ENCODE results near the gene APOBEC3F.
"Not testable (repeated sequence)": the region's sequence is repeated elsewhere in the genome, so short reads cannot be mapped to it uniquely, and the experiment has no call there.

The APOBEC3F gene

GRCh38 chr22:39078329-39078728 lies 37.7 kb downstream of the APOBEC3F start:
- no peaks in the 10 kb centered on the region for H3K36me3 ChIP-seq (ENCODE audit: insufficient read depth, insufficient read length, low read length)
- no peak for DNase-seq (ENCODE audit: low read depth, low spot score)
- H3K9me3 ChIP-seq (ENCODE audit: insufficient read depth, low read length), result no peaks in the 10 kb centered on the region
- no peak for TF ChIP-seq SUZ12 (IDR thresholded peaks at IDR 0.05; ENCODE audit: extremely low read depth, insufficient read depth, insufficient read length)
- TF ChIP-seq YY1 (IDR thresholded peaks at IDR 0.05; ENCODE audit: insufficient read depth, insufficient read length), result no peak
- no peak for TF ChIP-seq ZNF274 (IDR thresholded peaks at IDR 0.05; ENCODE audit: low read depth, low read length)
- no peak overlapping the region for H3K9ac ChIP-seq (ENCODE audit: insufficient read length, low read depth)
- peaks cover 7% of the 10 kb centered on the region for H3K27me3 ChIP-seq (ENCODE audit: insufficient read depth, insufficient read length)
- no peaks in the 10 kb centered on the region for H3K4me1 ChIP-seq (ENCODE audit: insufficient read depth, insufficient read length)
- H3K4me3 ChIP-seq (ENCODE audit: insufficient read length, low read depth), result no peak overlapping the region

DNA sequence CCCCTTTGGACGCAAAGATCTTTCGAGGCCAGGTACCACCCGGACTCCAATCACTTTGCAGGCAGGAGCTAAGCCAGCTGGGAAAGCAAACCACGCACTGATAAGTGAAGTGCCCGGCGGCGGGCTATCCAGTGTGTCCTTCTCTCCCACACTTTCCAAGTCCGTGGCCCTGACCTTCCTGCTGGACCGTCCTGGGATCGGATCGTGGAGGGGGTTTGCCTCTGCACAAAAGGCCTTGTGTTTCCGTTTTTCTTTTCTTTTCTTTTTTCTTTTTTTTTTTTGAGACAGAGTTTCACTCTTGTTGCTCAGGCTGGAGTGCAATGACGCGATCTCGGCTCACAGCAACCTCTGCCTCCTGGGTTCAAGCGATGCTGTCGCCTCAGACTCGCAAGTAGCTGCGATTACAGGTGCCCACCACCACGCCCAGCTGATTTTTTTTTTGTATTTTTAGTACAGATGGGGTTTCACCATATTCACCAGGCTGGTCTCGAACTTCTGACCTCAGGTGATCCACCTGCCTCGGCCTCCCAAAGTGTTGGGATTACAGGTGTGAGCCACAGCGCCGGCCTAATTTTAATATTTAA lies 38.5 kb downstream of the APOBEC3F start:
- H3K9me3 ChIP-seq (ENCODE audit: insufficient read depth, low read length); H3K36me3 ChIP-seq (ENCODE audit: insufficient read depth, insufficient read length, low read length); H3K9ac ChIP-seq (ENCODE audit: insufficient read length, low read depth); DNase-seq (ENCODE audit: low read depth, low spot score); H3K4me1 ChIP-seq (ENCODE audit: insufficient read depth, insufficient read length); H3K4me3 ChIP-seq (ENCODE audit: insufficient read length, low read depth); H3K27me3 ChIP-seq (ENCODE audit: insufficient read depth, insufficient read length): not testable (repeated sequence)

DNA sequence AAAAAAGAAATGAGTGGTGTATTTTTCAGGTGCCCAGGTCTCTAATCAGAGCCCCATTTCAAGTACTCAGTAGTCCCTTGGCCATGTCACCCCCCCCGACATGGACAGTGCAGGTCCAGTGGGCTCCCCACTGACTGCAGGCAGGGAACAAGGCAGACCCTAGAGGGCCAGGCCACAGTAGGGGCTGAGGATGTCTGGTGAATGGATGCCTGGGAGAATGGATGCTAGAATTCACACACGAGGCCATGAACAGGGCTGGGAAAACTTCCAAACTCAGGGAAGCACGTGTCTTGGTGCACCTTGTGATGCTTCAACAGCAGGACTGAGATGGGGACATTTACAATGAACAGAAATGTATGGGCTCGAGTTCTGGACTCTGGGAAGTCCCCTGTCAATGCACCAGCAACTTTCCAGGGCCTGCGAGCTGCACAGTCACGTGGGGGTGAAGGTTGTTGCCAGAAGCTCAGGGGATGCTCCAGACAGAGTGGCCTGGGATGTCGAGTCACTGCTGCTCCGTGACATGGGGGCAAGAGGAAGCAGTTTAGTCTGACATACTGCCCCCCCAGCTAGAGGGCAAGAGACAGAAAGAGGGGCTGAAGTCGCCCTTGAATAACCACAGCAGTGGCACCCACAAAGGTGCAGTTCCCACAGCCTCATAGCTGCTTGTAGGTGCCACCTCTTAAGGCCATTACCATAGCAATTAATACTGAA lies 39.5 kb downstream of the APOBEC3F start:
- TF ChIP-seq SUZ12 (IDR thresholded peaks at IDR 0.05; ENCODE audit: extremely low read depth, insufficient read depth, insufficient read length) (no peak), YY1 (IDR thresholded peaks at IDR 0.05; ENCODE audit: insufficient read depth, insufficient read length) (no peak), ZNF274 (IDR thresholded peaks at IDR 0.05; ENCODE audit: low read depth, low read length) (no peak)
- H3K4me3 ChIP-seq (ENCODE audit: insufficient read length, low read depth), result no peak overlapping the region
- no peaks in the 10 kb centered on the region for H3K36me3 ChIP-seq (ENCODE audit: insufficient read depth, insufficient read length, low read length)
- H3K9ac ChIP-seq (ENCODE audit: insufficient read length, low read depth), result no peak overlapping the region
- DNase-seq (ENCODE audit: low read depth, low spot score), result no peak
- H3K9me3 ChIP-seq (ENCODE audit: insufficient read depth, low read length), result no peaks in the 10 kb centered on the region
- no peaks in the 10 kb centered on the region for H3K4me1 ChIP-seq (ENCODE audit: insufficient read depth, insufficient read length)
- peaks cover 4% of the 10 kb centered on the region for H3K27me3 ChIP-seq (ENCODE audit: insufficient read depth, insufficient read length)

- DNase-seq (ENCODE audit: low read depth, low spot score), result no peak
- Histone ChIP-seq H3K9ac (ENCODE audit: insufficient read length, low read depth) (no peak overlapping the region), H3K4me1 (ENCODE audit: insufficient read depth, insufficient read length) (no peaks in the 10 kb centered on the region), H3K4me3 (ENCODE audit: insufficient read length, low read depth) (no peak overlapping the region), H3K27me3 (ENCODE audit: insufficient read depth, insufficient read length) (no peaks in the 10 kb centered on the region), H3K36me3 (ENCODE audit: insufficient read depth, insufficient read length, low read length) (no peaks in the 10 kb centered on the region), H3K9me3 (ENCODE audit: insufficient read depth, low read length) (no peaks in the 10 kb centered on the region)
- no peak for TF ChIP-seq SUZ12 (IDR thresholded peaks at IDR 0.05; ENCODE audit: extremely low read depth, insufficient read depth, insufficient read length)
- TF ChIP-seq ZNF274 (IDR thresholded peaks at IDR 0.05; ENCODE audit: low read depth, low read length), result no peak
- TF ChIP-seq YY1 (IDR thresholded peaks at IDR 0.05; ENCODE audit: insufficient read depth, insufficient read length), result no peak
These were observed 40.4 kb downstream of the APOBEC3F start for GRCh38 chr22:39081016-39081415.

- Histone ChIP-seq H3K4me1 (ENCODE audit: insufficient read depth, insufficient read length) (no peaks in the 10 kb centered on the region), H3K9me3 (ENCODE audit: insufficient read depth, low read length) (no peaks in the 10 kb centered on the region), H3K4me3 (ENCODE audit: insufficient read length, low read depth) (no peak overlapping the region), H3K9ac (ENCODE audit: insufficient read length, low read depth) (no peak overlapping the region), H3K27me3 (ENCODE audit: insufficient read depth, insufficient read length) (no peaks in the 10 kb centered on the region), H3K36me3 (ENCODE audit: insufficient read depth, insufficient read length, low read length) (no peaks in the 10 kb centered on the region)
- TF ChIP-seq ZNF274 (IDR thresholded peaks at IDR 0.05; ENCODE audit: low read depth, low read length) (no peak), YY1 (IDR thresholded peaks at IDR 0.05; ENCODE audit: insufficient read depth, insufficient read length) (no peak), SUZ12 (IDR thresholded peaks at IDR 0.05; ENCODE audit: extremely low read depth, insufficient read depth, insufficient read length) (no peak)
- no peak for DNase-seq (ENCODE audit: low read depth, low spot score)
These were observed 40.9 kb downstream of the APOBEC3F start for GRCh38 chr22:39081598-39081997.

- H3K9me3 ChIP-seq (ENCODE audit: insufficient read depth, low read length), result no peaks in the 10 kb centered on the region
- no peak for DNase-seq (ENCODE audit: low read depth, low spot score)
- TF ChIP-seq SUZ12 (IDR thresholded peaks at IDR 0.05; ENCODE audit: extremely low read depth, insufficient read depth, insufficient read length) (no peak), ZNF274 (IDR thresholded peaks at IDR 0.05; ENCODE audit: low read depth, low read length) (no peak), YY1 (IDR thresholded peaks at IDR 0.05; ENCODE audit: insufficient read depth, insufficient read length) (no peak)
- no peak overlapping the region for H3K9ac ChIP-seq (ENCODE audit: insufficient read length, low read depth)
- no peaks in the 10 kb centered on the region for H3K27me3 ChIP-seq (ENCODE audit: insufficient read depth, insufficient read length)
- no peaks in the 10 kb centered on the region for H3K36me3 ChIP-seq (ENCODE audit: insufficient read depth, insufficient read length, low read length)
- H3K4me1 ChIP-seq (ENCODE audit: insufficient read depth, insufficient read length), result peaks cover 2% of the 10 kb centered on the region
- H3K4me3 ChIP-seq (ENCODE audit: insufficient read length, low read depth), result no peak overlapping the region
These were observed 42.8 kb downstream of the APOBEC3F start for GRCh38 chr22:39083212-39084165.

GRCh38 chr22:39084666-39085065 lies 44.0 kb downstream of the APOBEC3F start:
- no peak for DNase-seq (ENCODE audit: low read depth, low spot score)
- Histone ChIP-seq H3K4me1 (ENCODE audit: insufficient read depth, insufficient read length) (peaks cover 4% of the 10 kb centered on the region), H3K9ac (ENCODE audit: insufficient read length, low read depth) (no peak overlapping the region), H3K27me3 (ENCODE audit: insufficient read depth, insufficient read length) (no peaks in the 10 kb centered on the region), H3K9me3 (ENCODE audit: insufficient read depth, low read length) (no peaks in the 10 kb centered on the region), H3K36me3 (ENCODE audit: insufficient read depth, insufficient read length, low read length) (no peaks in the 10 kb centered on the region), H3K4me3 (ENCODE audit: insufficient read length, low read depth) (no peak overlapping the region)
- TF ChIP-seq SUZ12 (IDR thresholded peaks at IDR 0.05; ENCODE audit: extremely low read depth, insufficient read depth, insufficient read length) (no peak), ZNF274 (IDR thresholded peaks at IDR 0.05; ENCODE audit: low read depth, low read length) (no peak), YY1 (IDR thresholded peaks at IDR 0.05; ENCODE audit: insufficient read depth, insufficient read length) (no peak)

All from NT2/D1 (cell line).